ENCODE measurements around the gene PRKAR1A. TPM values are rescaled to one million over a fixed set of nuclear protein-coding genes. Genes with fewer than 3 reads are reported as not detected.

PRKAR1A gene
- total and polyA plus RNA-seq, 8 donors: 22.6 to 137 (median 74.7) TPM

- FAIRE-seq: no peak
- no peak overlapping the region for H3K4me3 ChIP-seq
- no peaks in the 10 kb centered on the region for H3K36me3 ChIP-seq
- no peaks in the 10 kb centered on the region for H3K9me3 ChIP-seq
- H3K27ac ChIP-seq: no peak overlapping the region
- intact Hi-C loops (cut with DNase I): no loop called here
- no peaks in the 10 kb centered on the region for H3K4me1 ChIP-seq
- WGBS, 2 donors: 87 to 93% methylated on average over 2 of the region's 2 CpGs
- no peak for TF ChIP-seq CTCF (IDR thresholded peaks at IDR 0.05)
- no peak for ATAC-seq
- DNase-seq: no peak
- no peaks in the 10 kb centered on the region for H3K27me3 ChIP-seq
Observed at GRCh38 chr17:68576137-68576536, 63.9 kb downstream of the PRKAR1A start.

- no peak for TF ChIP-seq CTCF (IDR thresholded peaks at IDR 0.05)
- peak in 3 of 4 donors; percentile 47 to 65 (median 61) for ATAC-seq
- H3K4me3 ChIP-seq: no peak overlapping the region
- intact Hi-C loops (cut with DNase I): no loop called here
- WGBS, 2 donors: 76 to 79% methylated on average over 8 of the region's 8 CpGs
- no peaks in the 10 kb centered on the region for H3K36me3 ChIP-seq
- no peaks in the 10 kb centered on the region for H3K4me1 ChIP-seq
- no peaks in the 10 kb centered on the region for H3K27me3 ChIP-seq
- no peak for FAIRE-seq
- no peaks in the 10 kb centered on the region for H3K9me3 ChIP-seq
- peak in 1 of 6 donors; percentile 15 for DNase-seq
- H3K27ac ChIP-seq: no peak overlapping the region
Observed at GRCh38 chr17:68576811-68577496, 64.7 kb downstream of the PRKAR1A start.

- no peaks in the 10 kb centered on the region for H3K36me3 ChIP-seq
- no peaks in the 10 kb centered on the region for H3K27me3 ChIP-seq
- no peak for FAIRE-seq
- intact Hi-C loops (cut with DNase I): no loop called here
- H3K4me1 ChIP-seq: no peaks in the 10 kb centered on the region
- H3K27ac ChIP-seq: no peak overlapping the region
- H3K9me3 ChIP-seq: no peaks in the 10 kb centered on the region
- TF ChIP-seq CTCF (IDR thresholded peaks at IDR 0.05): no peak
- no peak for DNase-seq
- WGBS, 2 donors: 77 to 84% methylated on average over 3 of the region's 3 CpGs
- H3K4me3 ChIP-seq: no peak overlapping the region
- peak in 1 of 4 donors; percentile 13 for ATAC-seq
Observed at GRCh38 chr17:68577497-68577821, 65.2 kb downstream of the PRKAR1A start.

GRCh38 chr17:68578236-68578635, 66.0 kb downstream of the PRKAR1A start:
- no peak for ATAC-seq
- H3K4me1 ChIP-seq: no peaks in the 10 kb centered on the region

More at GRCh38 chr17:68578236-68578635, 66.0 kb downstream of the PRKAR1A start:
- no peak for TF ChIP-seq CTCF (IDR thresholded peaks at IDR 0.05)
- no peak for FAIRE-seq
- 83 to 94% methylated on average over 3 of the region's 3 CpGs for WGBS, 2 donors
- Histone ChIP-seq H3K9me3 (no peaks in the 10 kb centered on the region), H3K4me3 (no peak overlapping the region), H3K36me3 (no peaks in the 10 kb centered on the region), H3K27me3 (no peaks in the 10 kb centered on the region), H3K27ac (no peak overlapping the region)
- no peak for DNase-seq
- intact Hi-C loops (cut with DNase I): no loop called here

All from pancreas (tissue), 10 donors.